Stimulated activated naive CD4-positive, alpha-beta T cell treated with Interleukin-2 at 50 U/mL for 16 hours (primary cell): ENCODE data around the gene AMY2A.
"Not testable (repeated sequence)": the region's sequence is repeated elsewhere in the genome, so short reads cannot be mapped to it uniquely, and the experiment has no call there.

Source experiments
- DNase-seq: peaks from one replicate; lab custom pipeline; 2025; lab: John Stamatoyannopoulos, UW

Gene AMY2A

DNA sequence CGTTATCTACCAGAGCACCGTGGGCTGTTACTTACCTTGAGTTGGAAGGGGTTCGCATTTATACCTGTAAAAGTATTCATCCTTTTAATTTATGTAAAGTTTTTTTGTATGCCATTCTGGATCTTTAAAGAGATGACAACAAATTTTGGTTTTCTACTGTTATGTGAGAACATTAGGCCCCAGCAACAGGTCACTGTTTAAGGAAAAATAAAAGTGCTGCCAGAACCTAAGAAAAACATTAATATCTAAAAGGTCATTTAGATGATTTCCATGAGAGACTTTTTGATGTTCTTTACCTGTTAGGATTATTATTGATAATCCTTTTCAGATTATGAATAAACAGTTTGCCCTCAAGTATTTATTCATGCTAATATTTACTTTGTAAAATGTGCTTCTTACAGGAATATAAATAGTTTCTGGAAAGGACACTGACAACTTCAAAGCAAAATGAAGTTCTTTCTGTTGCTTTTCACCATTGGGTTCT lies at the start of gene AMY2A:
AMY2A (plus strand) TSS at position 434 of the 484 bp plus-strand sequence; CDS start at position 448, 14 bp downstream.
- not testable (repeated sequence) for DNase-seq

- DNase-seq = no peak
Measured at GRCh38 chr1:103569493-103569892, 47.7 kb upstream of the AMY2A start.

DNA sequence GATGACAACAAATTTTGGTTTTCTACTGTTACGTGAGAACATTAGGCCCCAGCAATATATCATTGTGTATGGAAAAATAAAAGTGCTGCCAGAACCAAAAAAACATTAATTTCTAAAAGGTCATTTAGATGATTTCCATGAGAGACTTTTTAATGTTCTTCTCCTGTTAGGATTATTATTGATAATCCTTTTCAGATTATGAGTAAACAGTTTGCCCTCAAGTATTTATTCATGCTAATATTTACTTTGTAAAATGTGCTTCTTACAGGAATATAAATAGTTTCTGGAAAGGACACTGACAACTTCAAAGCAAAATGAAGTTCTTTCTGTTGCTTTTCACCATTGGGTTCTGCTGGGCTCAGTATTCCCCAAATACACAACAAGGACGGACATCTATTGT lies 45.9 kb upstream of the AMY2A start, which contains the start of gene AMY2B:
AMY2B (plus strand) TSS at position 301 of the 400 bp plus-strand sequence; CDS start at position 315, 14 bp downstream.
- DNase-seq = not testable (repeated sequence)

GRCh38 chr1:103576065-103576464 lies 41.2 kb upstream of the AMY2A start:
- DNase-seq = no peak

GRCh38 chr1:103576784-103577183 lies 40.4 kb upstream of the AMY2A start:
- DNase-seq = not testable (repeated sequence)

GRCh38 chr1:103582464-103582863 lies 34.8 kb upstream of the AMY2A start:
- no peak for DNase-seq

DNA sequence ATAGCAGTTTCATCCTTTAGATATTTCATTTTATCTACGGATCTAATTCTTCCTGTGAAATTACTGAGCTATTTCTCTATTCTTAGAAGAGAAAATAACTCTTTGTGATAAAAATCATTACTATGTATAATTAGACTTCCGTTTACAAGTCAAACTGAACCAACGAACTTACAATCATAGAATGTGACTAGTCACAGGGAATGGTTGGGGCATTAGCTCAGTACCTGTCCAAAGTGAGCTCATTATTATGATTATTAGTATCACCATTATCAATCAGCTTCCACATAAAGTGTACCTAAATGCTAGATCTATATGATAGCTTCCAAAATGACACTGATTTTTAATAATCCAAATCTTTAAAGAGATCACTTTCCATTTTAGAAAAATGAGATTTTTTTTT lies 33.3 kb upstream of the AMY2A start:
- DNase-seq = no peak

- DNase-seq = no peak
Measured at GRCh38 chr1:103584537-103584936, 32.7 kb upstream of the AMY2A start.

GRCh38 chr1:103602740-103603139 lies 14.5 kb upstream of the AMY2A start:
- not testable (repeated sequence) for DNase-seq

- DNase-seq = no peak
Measured at GRCh38 chr1:103616362-103616761, 865 bp upstream of the AMY2A start.

- DNase-seq = not testable (repeated sequence)
Measured at GRCh38 chr1:103627436-103627835, 10.2 kb downstream of the AMY2A start.

- not testable (repeated sequence) for DNase-seq
Measured at GRCh38 chr1:103641194-103641593, 24.0 kb downstream of the AMY2A start.

DNA sequence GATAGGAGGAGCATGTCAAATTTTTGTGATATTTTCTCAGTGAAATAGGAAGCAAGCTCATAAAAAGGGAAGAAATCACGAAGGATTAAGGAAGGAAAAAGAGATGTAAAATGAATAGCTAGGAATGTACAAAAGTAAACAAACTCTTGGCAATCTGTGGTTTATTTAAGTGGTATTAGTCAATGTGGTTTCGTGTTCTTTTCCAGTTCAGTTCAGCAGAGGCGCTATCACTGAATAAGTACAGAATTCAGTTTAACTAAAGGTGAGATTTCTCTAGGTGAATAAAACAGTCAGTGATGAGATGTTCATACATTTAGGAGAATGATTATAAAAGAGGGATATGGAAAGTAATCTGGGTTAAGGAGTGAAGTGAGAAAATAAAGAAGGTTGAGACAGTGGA lies 26.7 kb downstream of the AMY2A start:
- not testable (repeated sequence) for DNase-seq

- not testable (repeated sequence) for DNase-seq
Measured at GRCh38 chr1:103650305-103650704, 33.1 kb downstream of the AMY2A start.

DNA sequence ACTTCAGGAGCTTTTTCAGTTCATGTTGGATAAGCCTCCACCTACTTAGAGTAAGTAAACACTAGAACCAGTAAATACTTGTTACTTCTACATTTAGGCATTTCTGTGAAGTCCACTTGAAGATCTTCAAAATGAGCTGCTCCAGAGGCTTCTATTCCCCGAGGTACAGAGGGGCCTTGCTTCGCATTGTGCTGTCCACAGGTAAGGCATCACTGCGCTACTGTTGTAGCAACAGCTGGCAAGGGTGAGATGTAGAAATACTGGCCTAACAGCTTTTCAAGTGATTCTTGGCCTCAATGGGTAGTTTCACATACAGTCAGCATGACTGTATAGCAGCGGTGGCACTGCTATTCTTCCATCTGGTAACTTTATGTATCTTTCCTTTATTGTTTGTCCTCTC lies 33.7 kb downstream of the AMY2A start:
- not testable (repeated sequence) for DNase-seq

DNA sequence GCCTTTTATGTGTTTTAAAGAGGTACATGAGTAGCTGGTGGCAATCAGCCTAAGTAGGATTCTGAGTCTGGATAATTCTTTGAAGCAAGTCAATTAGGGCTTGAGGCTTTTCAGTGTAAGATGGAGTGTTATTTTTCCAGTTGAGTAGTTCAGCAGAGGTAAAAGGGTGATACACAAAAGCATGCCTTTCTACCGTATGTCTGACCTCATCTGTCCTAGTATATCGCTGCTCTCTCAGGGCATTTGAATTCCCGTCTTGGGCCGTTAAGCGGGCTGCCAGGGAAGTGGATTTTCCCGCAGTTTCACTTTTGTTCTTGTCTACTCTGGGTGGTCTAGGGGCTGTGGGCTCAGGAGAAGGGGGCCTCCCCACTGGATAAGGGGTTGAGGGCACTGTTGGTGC lies 36.9 kb downstream of the AMY2A start:
- not testable (repeated sequence) for DNase-seq

DNA sequence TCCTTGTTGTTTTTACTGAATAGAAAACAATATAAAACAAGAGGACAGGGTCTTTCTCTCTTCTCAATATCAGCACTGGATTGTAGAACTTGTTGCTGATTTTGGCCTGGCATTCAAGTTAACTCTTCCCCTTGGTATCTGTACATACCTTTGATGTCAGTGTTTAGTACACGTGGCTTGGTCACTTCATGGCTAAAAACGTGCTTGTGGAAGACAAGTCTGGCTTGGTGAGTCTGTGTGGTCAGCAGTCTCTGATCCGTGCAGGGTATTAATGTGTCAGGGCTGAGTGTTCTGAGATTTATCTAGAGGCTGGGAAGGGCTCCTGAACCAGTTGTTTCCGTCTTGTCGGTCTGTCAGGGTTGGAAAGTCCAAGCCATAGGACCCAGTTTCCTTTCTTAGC lies 38.2 kb downstream of the AMY2A start, which contains the start of gene AMY1A:
AMY1A (plus strand) TSS at position 301 of the 400 bp plus-strand sequence. CDS start 571 bp downstream, outside the sequence.
- DNase-seq = not testable (repeated sequence)
